Lower leg skin (tissue), 4 donors: ENCODE results near the gene ABCB7. TPM values are rescaled to one million over a fixed set of nuclear protein-coding genes. Genes with fewer than 3 reads are reported as not detected.

Source experiments
- DNase-seq, 2 donors: peaks; one replicate each; pipeline ENCODE4 v3.0.0-alpha.2; 2019; ENCODE audit warnings: low spot score in 2 of 2
- H3K4me3 ChIP-seq: fragments of 200-600 bp; sonication (generic); 2 replicates; pipeline ENCODE4 v1.5.1; 2017; ENCODE audit warnings: mild to moderate bottlenecking, low read depth; ENCODE audit not compliant: poor library complexity, severe bottlenecking
- CTCF ChIP-seq, 3 donors: fragments of 450-650 bp; IDR thresholded peaks; one replicate each; pipeline ENCODE4 v1.5.1; 2016; ENCODE audit warnings: antibody characterized with exemption in 3 of 3, mild to moderate bottlenecking in 3 of 3, moderate library complexity in 2 of 3
- POLR2A ChIP-seq, 2 donors: fragments of 450-650 bp; IDR thresholded peaks; one replicate each; pipeline ENCODE4 v1.6.1; 2016 to 2017; ENCODE audit warnings: antibody characterized with exemption in 2 of 2, mild to moderate bottlenecking in 1 of 2, moderate library complexity in 1 of 2
- WGBS, 2 donors: methylation state at CpG; one replicate each; pipeline ENCODE4 v1.1.5; 2018; 5-methylcytosine and 5-hydroxymethylcytosine counted together
- intact Hi-C: fragments of 100-400 bp; cut with DNase I; formaldehyde crosslinking; loops from one replicate; pipeline ENCODE4 v1.15.0; 2023; ENCODE audit warnings: low total_unique reads
- total RNA-seq, 4 donors: library from RNA; depleted of rRNA; stranded (reverse); fragments of >200 nt; gene quantifications; one replicate each; pipeline ENCODE4 v1.1.0, GENCODE V29; 2016

The ABCB7 gene
- total RNA-seq, 4 donors from 2014 or later: 24.0 to 55.8 (median 46.3) TPM

GRCh38 chrX:75038925-75039324, 117.2 kb downstream of the ABCB7 start:
- WGBS, 2 donors: 32 to 86% methylated on average over 1 of the region's 1 CpG
- no peak for DNase-seq
- no peak overlapping the region for H3K4me3 ChIP-seq
- intact Hi-C loops: no loop called here
- TF ChIP-seq CTCF (IDR thresholded peaks at IDR 0.05): no peak
- TF ChIP-seq POLR2A (IDR thresholded peaks at IDR 0.05): no peak

Other genes with a start within 250 kb of the ABCB7 start
- gene NEXMIF, start 230.8 kb downstream of the ABCB7 start, total RNA-seq: 1 to 10 TPM in 2 of 4 donors, under 1 TPM in 2; 0.49 to 2.2 (median 1.3) TPM
- gene UPRT, start 117.8 kb upstream of the ABCB7 start, total RNA-seq: 10 to 100 TPM in 1 of 4 donors, 1 to 10 TPM in 3; 6.5 to 11.4 (median 8.6) TPM